ACC112 (cell line): ENCODE data around the gene NANOS3.

Experiments used
- H2AFZ ChIP-seq: fragments of 200-600 bp; sonication (generic); one replicate; pipeline ENCODE4 v1.6.0; 2017; ENCODE audit warnings: antibody characterized with exemption, low read length; ENCODE audit not compliant: unreplicated experiment
- H3K27ac ChIP-seq: fragments of 200-600 bp; sonication (generic); 2 replicates; pipeline ENCODE4 v1.5.1; 2014; ENCODE audit warnings: low read depth, mild to moderate bottlenecking, antibody characterized with exemption, low read length, moderate library complexity
- H3K27me3 ChIP-seq: fragments of 200-600 bp; sonication (generic); 2 replicates; pipeline ENCODE4 v1.6.1; 2014; ENCODE audit warnings: mild to moderate bottlenecking, antibody characterized with exemption, low read length, moderate library complexity, mixed read lengths; ENCODE audit not compliant: insufficient read depth
- H3K36me3 ChIP-seq: fragments of 200-600 bp; sonication (generic); 2 replicates; pipeline ENCODE4 v1.6.1; 2016; ENCODE audit warnings: mild to moderate bottlenecking, antibody characterized with exemption, low read length, moderate library complexity, mixed read lengths; ENCODE audit not compliant: insufficient read depth
- H3K4me1 ChIP-seq: fragments of 200-600 bp; sonication (generic); one replicate; pipeline ENCODE4 v1.6.1; 2016; ENCODE audit warnings: low read length, mixed read lengths; ENCODE audit not compliant: insufficient read depth, unreplicated experiment, control insufficient read depth
- H3K4me3 ChIP-seq: fragments of 200-600 bp; sonication (generic); 2 replicates; pipeline ENCODE4 v1.5.1; 2014; ENCODE audit warnings: mild to moderate bottlenecking, low read depth, low read length
- H3K79me2 ChIP-seq: fragments of 200-600 bp; sonication (generic); one replicate; pipeline ENCODE4 v1.6.0; 2016; ENCODE audit warnings: low read length; ENCODE audit not compliant: control insufficient read depth, unreplicated experiment, insufficient read depth

Gene NANOS3

DNA sequence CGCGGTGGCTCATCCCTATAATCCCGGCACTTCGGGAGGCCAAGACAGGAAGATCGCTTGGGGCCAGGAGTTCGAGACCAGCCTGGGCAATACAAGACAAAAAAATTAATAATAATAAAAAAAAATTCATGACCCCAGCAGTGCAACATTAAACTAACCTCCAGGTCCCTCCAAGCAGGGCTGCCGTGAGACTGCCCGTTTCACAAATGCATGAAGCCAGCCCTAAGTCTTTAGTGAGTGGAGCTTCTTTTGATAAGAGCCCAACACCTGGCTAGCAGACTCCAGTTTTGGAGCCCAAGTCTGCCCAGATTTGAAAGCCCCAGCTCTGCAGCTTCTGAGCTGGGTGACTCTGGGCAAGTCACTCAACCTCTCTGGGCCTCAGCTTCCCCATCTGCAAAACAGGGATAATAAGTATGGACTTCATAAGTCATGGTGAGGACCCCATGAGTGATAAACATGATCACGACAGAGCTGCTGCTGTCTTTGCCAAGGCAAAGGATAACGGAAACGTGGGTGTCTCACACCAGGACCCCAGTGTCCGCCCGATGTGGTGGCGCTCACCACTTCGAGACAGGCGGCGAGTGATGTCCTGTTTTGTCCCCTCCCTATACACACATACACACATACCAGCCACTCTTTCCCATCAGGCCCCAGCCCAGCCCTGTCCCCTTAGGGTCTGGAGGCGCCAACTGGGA lies 38.4 kb upstream of the NANOS3 start:
- Histone ChIP-seq H3K4me1 (peaks cover 50% of the 10 kb centered on the region), H3K4me3 (peak overlapping the region; percentile 98)

DNA sequence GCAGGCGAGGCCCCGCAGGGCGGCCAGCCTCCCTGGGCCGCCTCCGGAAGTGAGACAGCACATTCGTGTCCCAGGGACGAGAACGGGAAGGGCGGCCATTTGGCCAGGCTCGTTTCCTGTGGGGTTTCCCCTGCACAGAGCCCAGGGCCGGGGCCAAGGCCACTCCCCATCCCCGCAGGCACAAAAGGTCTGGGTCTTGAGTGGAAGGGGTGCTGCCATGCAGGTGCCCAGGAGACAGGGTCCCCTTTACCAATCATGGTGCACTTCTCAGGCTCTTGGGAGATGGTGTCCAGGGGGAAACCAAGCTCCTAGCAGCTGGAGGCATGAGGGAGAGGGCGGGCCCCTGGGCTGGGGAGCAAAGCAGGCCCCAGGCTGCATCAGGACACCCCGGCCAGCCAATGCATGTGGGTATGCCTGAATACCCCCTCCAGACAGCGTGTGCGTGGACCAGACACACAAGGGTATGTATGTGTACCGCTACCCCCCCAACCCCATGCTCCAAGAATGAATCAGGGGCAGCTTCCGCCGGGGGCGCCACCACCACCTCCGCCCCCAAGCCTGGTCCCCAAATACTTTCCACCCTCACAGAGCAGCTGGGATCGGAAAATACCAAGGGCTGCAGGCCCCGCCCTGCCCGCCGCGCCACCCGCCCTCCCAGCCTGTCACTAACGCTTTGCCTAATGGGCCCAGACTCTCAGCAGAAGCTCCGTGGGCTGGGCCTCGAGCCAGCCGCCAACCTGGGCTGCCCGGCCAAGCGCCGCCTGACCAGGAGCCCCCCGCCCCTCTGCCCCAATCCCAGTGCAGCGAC lies 37.6 kb upstream of the NANOS3 start:
- no peaks in the 10 kb centered on the region for H3K27me3 ChIP-seq
- peaks cover 75% of the 10 kb centered on the region for H3K79me2 ChIP-seq
- peak overlapping the region; percentile 98 for H3K4me3 ChIP-seq
- peak overlapping the region; percentile 100 for H3K27ac ChIP-seq
- peaks cover 27% of the 10 kb centered on the region; the same call in 1 of the 2 replicates for H3K36me3 ChIP-seq
- no peak overlapping the region for H2AFZ ChIP-seq
- peaks cover 50% of the 10 kb centered on the region for H3K4me1 ChIP-seq

More for the DNA sequence above, 38.4 kb upstream of the NANOS3 start:
- Histone ChIP-seq H3K27me3 (no peaks in the 10 kb centered on the region), H3K36me3 (peaks cover 32% of the 10 kb centered on the region; the same call in 1 of the 2 replicates), H3K27ac (peak overlapping the region; percentile 100), H3K79me2 (peaks cover 77% of the 10 kb centered on the region), H2AFZ (no peak overlapping the region)

DNA sequence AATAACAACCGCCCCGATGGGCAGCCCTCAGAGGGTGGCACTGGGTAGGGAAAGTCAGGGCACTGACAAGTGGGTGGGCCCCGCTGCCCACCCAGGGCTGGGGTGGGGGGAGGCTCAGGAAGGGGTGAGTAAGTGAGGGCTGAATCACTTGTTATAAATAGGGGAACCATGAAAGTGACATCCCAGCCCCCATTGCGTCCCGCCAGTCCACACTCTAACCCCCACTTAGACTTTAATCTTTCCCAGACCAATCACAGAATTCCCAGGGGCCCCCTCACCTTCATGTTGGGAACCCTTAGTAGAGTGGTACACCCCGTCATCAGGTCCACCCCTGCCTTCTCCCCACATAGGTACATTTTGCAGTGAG lies 37.0 kb upstream of the NANOS3 start:
- Histone ChIP-seq H3K36me3 (peaks cover 23% of the 10 kb centered on the region; the same call in 1 of the 2 replicates), H3K79me2 (peaks cover 72% of the 10 kb centered on the region), H3K27me3 (no peaks in the 10 kb centered on the region), H3K4me1 (peaks cover 47% of the 10 kb centered on the region), H3K27ac (peak overlapping the region; percentile 100), H2AFZ (no peak overlapping the region), H3K4me3 (peak overlapping the region; percentile 98)

DNA sequence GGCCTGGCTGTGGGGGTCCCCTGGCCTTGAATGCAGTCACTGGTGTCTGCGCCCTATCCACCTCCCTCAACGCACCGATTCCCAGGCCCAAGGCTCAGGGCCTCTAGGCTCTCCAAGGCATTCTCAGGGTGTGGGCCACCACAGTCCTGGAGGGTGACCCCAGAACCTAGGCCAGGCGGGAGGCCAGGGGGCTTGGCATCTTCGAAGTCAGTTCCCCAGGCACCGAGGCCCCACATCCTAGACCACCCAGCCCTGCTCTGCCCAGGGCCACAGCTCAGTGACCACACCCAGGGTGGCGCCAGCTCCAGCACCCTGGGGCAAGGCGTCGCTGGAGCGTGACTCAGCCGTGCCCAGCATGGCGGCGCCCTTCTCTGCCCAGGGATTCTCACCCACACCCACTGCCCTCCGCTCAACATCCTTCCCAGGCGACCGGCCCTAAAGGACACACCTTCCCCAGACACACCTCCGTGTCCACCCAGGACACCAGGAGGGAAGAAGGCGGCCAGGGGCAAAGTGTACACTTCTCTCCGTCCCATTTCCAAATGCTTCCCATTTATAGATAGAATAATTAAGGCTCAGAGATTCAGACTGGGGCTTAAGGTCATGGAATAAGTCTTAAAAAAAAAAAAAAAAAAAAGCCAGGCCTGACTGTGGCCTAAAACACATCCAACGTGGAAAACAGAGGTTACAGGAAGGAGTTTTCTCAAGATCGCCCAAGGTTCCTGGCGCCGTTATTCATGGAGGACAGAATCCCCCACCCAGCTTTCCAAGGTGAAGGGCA lies 36.4 kb upstream of the NANOS3 start:
- Histone ChIP-seq H2AFZ (no peak overlapping the region), H3K79me2 (peaks cover 72% of the 10 kb centered on the region), H3K4me3 (peak overlapping the region; percentile 98), H3K36me3 (peaks cover 23% of the 10 kb centered on the region; the same call in 1 of the 2 replicates), H3K27me3 (no peaks in the 10 kb centered on the region), H3K27ac (peak overlapping the region; percentile 100), H3K4me1 (peaks cover 47% of the 10 kb centered on the region)

DNA sequence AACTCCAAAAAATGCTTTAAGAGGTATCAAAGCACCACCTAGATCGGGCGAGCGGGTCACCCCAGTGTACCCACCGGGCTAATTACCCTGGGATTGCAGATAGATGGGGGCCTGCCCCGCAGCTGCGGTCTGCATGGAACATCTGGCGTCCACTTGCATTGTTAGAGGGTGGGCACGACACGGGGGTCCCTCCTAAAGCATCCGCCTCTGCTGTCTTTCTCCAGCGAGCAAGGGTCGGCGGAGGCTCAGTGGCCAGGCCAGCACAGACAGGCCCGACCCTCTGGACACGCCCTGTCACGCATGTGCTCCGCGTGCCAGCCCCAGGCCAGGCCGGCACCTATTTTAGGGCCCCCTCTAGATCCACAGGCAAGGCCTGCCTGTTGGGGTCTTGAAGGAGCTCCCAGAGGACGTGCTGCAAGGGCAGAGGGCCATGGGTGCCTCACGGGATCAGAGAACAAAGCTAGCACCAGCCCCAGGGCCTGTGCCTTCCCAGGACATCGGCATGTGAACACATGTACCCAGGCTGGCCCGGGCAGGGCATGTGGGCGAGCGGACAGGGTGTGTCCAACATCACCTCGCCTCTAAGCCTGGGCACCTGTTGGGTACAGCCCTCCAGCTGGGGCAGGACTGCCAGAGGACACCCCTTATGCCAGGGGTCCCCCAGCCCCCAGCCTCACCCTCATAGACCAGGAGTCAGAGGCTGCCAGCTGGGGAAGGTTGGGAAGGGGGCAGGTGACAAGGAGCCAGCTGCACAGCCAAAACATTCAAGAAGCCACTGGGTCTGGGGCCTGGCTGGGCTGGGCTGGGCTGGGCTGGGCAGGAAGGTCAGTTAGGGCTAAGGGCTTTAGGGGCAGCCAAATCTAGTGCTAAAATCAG lies 35.6 kb upstream of the NANOS3 start:
- Histone ChIP-seq H3K27me3 (no peaks in the 10 kb centered on the region), H3K4me1 (peaks cover 40% of the 10 kb centered on the region), H3K79me2 (peaks cover 64% of the 10 kb centered on the region), H2AFZ (no peak overlapping the region), H3K36me3 (peaks cover 18% of the 10 kb centered on the region; the same call in 1 of the 2 replicates), H3K4me3 (peak overlapping the region; percentile 98), H3K27ac (peak overlapping the region; percentile 100)

DNA sequence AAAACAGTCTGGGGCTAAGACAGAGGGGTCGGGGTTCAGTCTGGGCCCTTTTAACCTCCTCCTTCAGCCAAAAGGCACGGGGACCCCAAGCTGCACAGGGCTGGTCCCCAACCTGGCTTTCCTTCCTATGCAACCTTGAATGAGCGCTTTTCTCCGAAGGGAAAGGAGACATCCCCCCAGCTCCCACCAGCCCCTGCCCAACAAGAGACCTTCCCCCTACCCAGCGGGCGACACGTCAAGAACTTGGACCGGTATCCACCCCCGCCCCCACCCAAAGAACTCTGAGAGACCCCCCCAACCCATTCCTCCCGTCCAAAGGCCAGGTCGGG lies 35.0 kb upstream of the NANOS3 start:
- H2AFZ ChIP-seq = no peak overlapping the region
- H3K4me3 ChIP-seq = peak overlapping the region; percentile 98
- peak overlapping the region; percentile 100 for H3K27ac ChIP-seq
- H3K27me3 ChIP-seq = no peaks in the 10 kb centered on the region
- H3K79me2 ChIP-seq = peaks cover 59% of the 10 kb centered on the region
- peaks cover 18% of the 10 kb centered on the region; the same call in 1 of the 2 replicates for H3K36me3 ChIP-seq
- H3K4me1 ChIP-seq = peaks cover 41% of the 10 kb centered on the region

DNA sequence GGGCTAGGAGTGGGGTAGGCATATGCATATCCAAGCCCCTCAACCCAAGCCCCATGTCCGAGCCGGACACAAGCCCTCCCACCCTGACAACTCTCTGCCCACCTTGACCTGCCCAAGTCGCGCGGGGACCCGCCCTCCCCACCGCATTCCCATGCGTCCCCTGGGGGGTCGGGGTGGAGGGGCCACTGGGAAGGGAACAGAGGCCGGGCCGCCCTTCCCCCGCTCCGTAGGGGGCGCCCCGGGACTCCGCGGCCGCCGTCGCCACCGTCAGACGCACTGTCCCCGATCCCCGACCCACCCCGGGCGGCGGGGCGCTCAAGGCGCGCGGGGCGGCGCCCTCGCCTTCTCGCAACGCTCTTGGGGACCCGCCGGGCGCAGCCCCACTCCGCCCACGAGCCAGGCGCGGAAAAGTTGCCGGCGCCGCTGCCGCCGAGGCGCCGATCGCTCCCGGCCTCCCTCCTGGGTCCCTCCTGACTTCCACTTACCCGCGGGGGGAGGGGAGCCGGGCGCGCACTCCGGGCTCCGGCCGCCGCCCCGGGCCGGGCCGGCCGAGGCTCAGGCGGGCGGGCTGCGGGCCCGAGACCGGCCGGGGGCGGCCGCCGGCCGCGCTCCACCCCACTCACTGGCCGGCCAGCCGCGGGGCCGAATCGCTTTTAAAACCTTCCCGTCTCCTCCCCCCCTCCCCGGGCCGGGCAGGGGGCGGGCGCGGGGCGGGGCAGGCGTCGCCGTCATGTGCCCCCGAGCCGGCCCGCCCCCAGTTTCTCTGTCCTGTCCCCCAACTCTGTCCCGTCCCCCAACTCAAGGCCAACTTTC lies 34.4 kb upstream of the NANOS3 start:
- H3K27ac ChIP-seq = peak overlapping the region; percentile 100
- H3K4me1 ChIP-seq = peaks cover 38% of the 10 kb centered on the region
- peak overlapping the region; percentile 98 for H3K4me3 ChIP-seq
- no peaks in the 10 kb centered on the region for H3K27me3 ChIP-seq
- H3K36me3 ChIP-seq = peaks cover 18% of the 10 kb centered on the region; the same call in 1 of the 2 replicates
- H2AFZ ChIP-seq = peak overlapping the region; percentile 56
- peaks cover 53% of the 10 kb centered on the region for H3K79me2 ChIP-seq

DNA sequence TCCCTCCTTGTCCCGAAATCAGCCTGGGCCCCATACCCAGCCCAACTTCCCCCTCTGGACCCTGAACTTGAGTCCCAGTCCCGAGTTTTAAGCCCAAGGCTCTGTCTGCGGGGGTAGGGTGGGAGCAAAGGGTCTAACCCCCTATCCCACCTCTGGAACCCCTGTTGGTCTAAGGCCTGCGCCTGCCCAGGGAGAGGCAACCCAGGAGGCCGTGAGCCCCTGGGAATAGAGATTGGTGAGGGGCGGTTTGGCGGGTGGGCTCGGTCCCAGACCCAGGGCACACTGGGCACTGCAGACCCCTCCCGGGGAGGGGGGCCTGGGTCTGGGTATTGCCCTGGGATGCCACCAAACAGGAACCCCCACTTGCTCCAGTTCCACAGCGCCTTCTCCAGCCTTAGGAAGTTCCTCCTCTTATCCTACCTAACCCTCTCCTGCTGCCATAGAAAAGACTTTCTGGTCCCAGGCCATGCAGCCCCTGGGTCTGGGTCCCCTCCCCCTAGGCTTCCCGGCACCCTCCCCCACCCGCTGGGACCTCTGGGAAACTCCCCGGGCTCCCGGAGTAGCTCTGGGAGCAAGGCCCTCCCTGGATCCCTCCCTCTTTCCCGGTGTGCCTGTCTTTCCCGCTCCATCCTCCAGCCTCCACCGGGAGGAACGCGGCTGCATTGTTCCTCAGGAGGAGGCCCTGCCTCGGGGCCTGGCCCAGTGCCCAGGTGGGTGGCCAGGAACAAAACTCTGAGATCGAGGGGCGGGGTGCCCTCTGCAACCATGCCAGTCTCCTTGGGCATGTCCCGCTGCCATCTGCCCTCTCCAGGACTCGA lies 33.6 kb upstream of the NANOS3 start:
- Histone ChIP-seq H3K27ac (peak overlapping the region; percentile 100), H3K79me2 (peaks cover 48% of the 10 kb centered on the region), H3K4me3 (peak overlapping the region; percentile 78), H2AFZ (peak overlapping the region; percentile 56), H3K4me1 (peaks cover 35% of the 10 kb centered on the region), H3K27me3 (no peaks in the 10 kb centered on the region), H3K36me3 (peaks cover 15% of the 10 kb centered on the region; the same call in 1 of the 2 replicates)
